KMS-11 (cell line): ENCODE results near the gene CTBP2.

Source experiments
- H2AFZ ChIP-seq: fragments of 200-600 bp; sonication (generic); 2 replicates; pipeline ENCODE4 v1.6.1; 2016; ENCODE audit warnings: antibody characterized with exemption, mixed run types, low read depth
- H3K27ac ChIP-seq: fragments of 200-600 bp; sonication (generic); 2 replicates; pipeline ENCODE4 v1.6.1; 2016; ENCODE audit warnings: mild to moderate bottlenecking, mixed run types
- H3K27me3 ChIP-seq: fragments of 200-600 bp; sonication (generic); 2 replicates; pipeline ENCODE4 v1.6.1; 2017; ENCODE audit warnings: mild to moderate bottlenecking, low read depth, mixed run types, moderate library complexity; ENCODE audit not compliant: insufficient read depth
- H3K36me3 ChIP-seq: fragments of 200-600 bp; sonication (generic); 2 replicates; pipeline ENCODE4 v1.6.1; 2017; ENCODE audit warnings: mild to moderate bottlenecking, mixed run types; ENCODE audit not compliant: insufficient read depth
- H3K4me1 ChIP-seq: fragments of 200-600 bp; sonication (generic); 2 replicates; pipeline ENCODE4 v1.6.1; 2016; ENCODE audit warnings: mild to moderate bottlenecking, low read depth, mixed run types; ENCODE audit not compliant: poor library complexity, severe bottlenecking
- H3K4me2 ChIP-seq: fragments of 200-600 bp; sonication (generic); 2 replicates; pipeline ENCODE4 v1.7.0; 2016; ENCODE audit warnings: mild to moderate bottlenecking, mixed run types
- H3K4me3 ChIP-seq: fragments of 200-600 bp; sonication (generic); IDR thresholded peaks from 2 replicates; pipeline ENCODE4 v1.6.1; 2017; ENCODE audit warnings: low read depth, low read length, mixed read lengths; ENCODE audit not compliant: insufficient read depth
- H3K79me2 ChIP-seq: fragments of 200-600 bp; sonication (generic); 2 replicates; pipeline ENCODE4 v1.6.1; 2016; ENCODE audit warnings: low read depth, mixed run types; ENCODE audit not compliant: insufficient read depth
- H3K9ac ChIP-seq: fragments of 200-600 bp; sonication (generic); 2 replicates; pipeline ENCODE4 v1.6.1; 2016; ENCODE audit warnings: mild to moderate bottlenecking, mixed run types
- H4K20me1 ChIP-seq: fragments of 200-600 bp; sonication (generic); 2 replicates; pipeline ENCODE4 v1.6.1; 2016; ENCODE audit warnings: mild to moderate bottlenecking, mixed run types; ENCODE audit not compliant: insufficient read depth
- TF ChIP-seq, protein P1 (sequence below): fragments of 200-600 bp; sonication (generic); conservative IDR thresholded peaks from 2 replicates; pipeline ENCODE4 v1.6.1; 2017; ENCODE audit warnings: low read depth, mild to moderate bottlenecking, antibody characterized with exemption, low read length, moderate library complexity, mixed read lengths

CTBP2 gene

DNA sequence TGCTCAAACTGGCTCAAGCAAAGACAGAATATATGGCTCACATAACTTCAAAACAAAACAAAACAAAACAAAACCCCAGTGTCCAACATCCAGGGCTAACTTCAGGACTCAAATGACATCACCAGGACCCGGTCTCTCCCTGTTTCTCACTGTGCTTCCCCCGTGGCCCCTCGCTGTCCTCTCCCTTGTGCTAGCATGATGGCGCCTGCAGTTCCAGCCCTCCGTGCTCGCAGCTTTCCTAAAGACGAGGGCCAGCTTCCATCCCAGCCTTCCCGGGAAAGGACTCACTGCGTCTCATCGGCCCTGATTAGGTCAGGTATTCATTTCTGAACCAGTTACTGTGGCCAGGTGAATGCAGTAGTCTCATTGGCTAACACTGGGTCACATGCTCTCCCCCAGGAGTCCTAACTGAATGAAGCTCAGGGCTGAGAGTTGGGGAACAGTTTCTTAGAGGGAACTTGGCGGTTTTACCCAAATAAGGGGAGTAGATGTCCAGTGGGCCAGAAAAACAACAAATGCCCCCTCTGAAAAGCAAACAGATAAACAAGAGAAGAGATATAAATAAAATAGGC, 33.0 kb upstream of the CTBP2 start:
- Histone ChIP-seq H3K27ac (no peak overlapping the region), H4K20me1 (no peaks in the 10 kb centered on the region), H3K9ac (no peak overlapping the region), H3K27me3 (no peaks in the 10 kb centered on the region), H3K4me2 (no peak overlapping the region), H3K79me2 (no peaks in the 10 kb centered on the region), H2AFZ (no peak overlapping the region), H3K4me1 (no peaks in the 10 kb centered on the region), H3K4me3 (no peak overlapping the region), H3K36me3 (no peaks in the 10 kb centered on the region)
- TF ChIP-seq, protein P1, sequence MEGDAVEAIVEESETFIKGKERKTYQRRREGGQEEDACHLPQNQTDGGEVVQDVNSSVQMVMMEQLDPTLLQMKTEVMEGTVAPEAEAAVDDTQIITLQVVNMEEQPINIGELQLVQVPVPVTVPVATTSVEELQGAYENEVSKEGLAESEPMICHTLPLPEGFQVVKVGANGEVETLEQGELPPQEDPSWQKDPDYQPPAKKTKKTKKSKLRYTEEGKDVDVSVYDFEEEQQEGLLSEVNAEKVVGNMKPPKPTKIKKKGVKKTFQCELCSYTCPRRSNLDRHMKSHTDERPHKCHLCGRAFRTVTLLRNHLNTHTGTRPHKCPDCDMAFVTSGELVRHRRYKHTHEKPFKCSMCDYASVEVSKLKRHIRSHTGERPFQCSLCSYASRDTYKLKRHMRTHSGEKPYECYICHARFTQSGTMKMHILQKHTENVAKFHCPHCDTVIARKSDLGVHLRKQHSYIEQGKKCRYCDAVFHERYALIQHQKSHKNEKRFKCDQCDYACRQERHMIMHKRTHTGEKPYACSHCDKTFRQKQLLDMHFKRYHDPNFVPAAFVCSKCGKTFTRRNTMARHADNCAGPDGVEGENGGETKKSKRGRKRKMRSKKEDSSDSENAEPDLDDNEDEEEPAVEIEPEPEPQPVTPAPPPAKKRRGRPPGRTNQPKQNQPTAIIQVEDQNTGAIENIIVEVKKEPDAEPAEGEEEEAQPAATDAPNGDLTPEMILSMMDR = no peak

DNA sequence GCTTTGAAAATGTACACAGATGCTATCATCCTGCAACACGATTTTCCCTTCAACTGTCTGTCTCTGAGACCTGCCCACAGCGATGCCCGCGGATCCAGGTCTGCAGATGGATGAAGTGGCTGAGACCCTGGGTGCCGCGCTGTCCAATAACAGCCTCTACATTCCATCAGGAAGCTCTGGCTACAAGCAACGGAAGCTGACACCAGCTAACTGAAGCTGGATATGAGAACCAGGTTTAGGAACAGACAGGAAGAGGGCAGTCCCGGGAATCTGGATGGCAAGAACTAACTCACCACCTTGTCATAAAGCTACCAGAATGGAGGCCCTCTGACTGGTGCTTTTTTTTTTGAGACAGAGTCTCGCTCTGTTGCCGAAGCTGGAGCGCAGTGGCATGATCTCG, 32.3 kb upstream of the CTBP2 start:
- no peaks in the 10 kb centered on the region for H3K79me2 ChIP-seq
- no peak overlapping the region for H3K4me3 ChIP-seq
- TF ChIP-seq, protein P1 = no peak
- no peak overlapping the region for H3K4me2 ChIP-seq
- no peak overlapping the region for H2AFZ ChIP-seq
- H3K27me3 ChIP-seq = no peaks in the 10 kb centered on the region
- H3K27ac ChIP-seq = no peak overlapping the region
- H3K4me1 ChIP-seq = no peaks in the 10 kb centered on the region
- no peak overlapping the region for H3K9ac ChIP-seq
- H3K36me3 ChIP-seq = no peaks in the 10 kb centered on the region
- H4K20me1 ChIP-seq = no peaks in the 10 kb centered on the region

DNA sequence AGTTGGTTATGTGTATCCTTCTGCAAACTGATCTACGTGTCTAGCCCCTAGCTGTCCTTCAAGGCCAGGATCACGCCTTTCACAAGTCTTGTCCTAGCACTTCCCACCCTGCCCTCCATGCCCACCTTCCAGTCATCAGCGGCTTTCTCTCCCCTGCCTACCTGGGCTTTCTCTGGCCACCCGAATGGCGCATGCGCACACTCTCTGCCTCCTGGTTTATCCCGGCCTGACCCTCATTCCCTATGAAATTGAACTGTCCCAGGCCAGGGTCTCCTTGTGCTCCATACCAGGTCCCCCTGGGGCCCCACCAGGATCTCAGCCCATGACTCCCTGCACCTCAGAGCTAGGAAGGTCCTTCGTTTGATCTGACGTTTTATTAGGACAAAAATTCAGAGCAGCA, 31.6 kb upstream of the CTBP2 start:
- TF ChIP-seq, protein P1 = no peak
- no peak overlapping the region for H3K27ac ChIP-seq
- no peak overlapping the region for H2AFZ ChIP-seq

DNA sequence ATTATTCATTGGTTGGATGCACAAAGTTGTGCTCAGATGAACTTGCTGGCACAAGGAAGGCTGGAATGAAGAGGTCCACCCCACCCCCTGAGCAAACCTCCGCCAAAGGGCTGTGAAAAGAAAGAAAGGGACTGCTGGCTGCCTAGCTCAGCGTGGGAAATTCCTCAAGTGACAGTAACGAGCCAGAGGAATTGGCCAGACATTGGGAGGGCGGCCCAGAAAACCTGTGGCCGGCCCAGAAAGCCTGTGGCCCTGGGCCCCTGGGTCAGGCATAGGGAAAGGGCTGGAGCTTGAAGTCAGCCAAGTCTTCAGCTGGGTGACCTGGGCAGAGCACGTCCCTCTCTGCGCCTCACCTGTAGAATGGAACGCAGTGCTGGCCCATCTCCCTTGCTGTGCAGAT, 30.6 kb upstream of the CTBP2 start:
- TF ChIP-seq, protein P1 = no peak
- no peaks in the 10 kb centered on the region for H3K27me3 ChIP-seq

More for the DNA sequence above, 31.6 kb upstream of the CTBP2 start:
- no peak overlapping the region for H3K9ac ChIP-seq
- no peaks in the 10 kb centered on the region for H3K4me1 ChIP-seq
- no peak overlapping the region for H3K4me2 ChIP-seq
- no peaks in the 10 kb centered on the region for H3K27me3 ChIP-seq
- H3K79me2 ChIP-seq = no peaks in the 10 kb centered on the region
- no peaks in the 10 kb centered on the region for H3K36me3 ChIP-seq
- no peaks in the 10 kb centered on the region for H4K20me1 ChIP-seq
- no peak overlapping the region for H3K4me3 ChIP-seq

More for the DNA sequence above, 30.6 kb upstream of the CTBP2 start:
- Histone ChIP-seq H3K4me2 (no peak overlapping the region), H3K9ac (no peak overlapping the region), H3K4me1 (no peaks in the 10 kb centered on the region), H4K20me1 (no peaks in the 10 kb centered on the region), H3K4me3 (no peak overlapping the region), H2AFZ (no peak overlapping the region), H3K36me3 (no peaks in the 10 kb centered on the region), H3K27ac (no peak overlapping the region), H3K79me2 (no peaks in the 10 kb centered on the region)
